Mesenchymal stem cell (in vitro differentiated cells and primary cell): Measurements from ENCODE around the gene RSPH1.

ENCODE experiments used
- DNase-seq: peaks from one replicate; pipeline ENCODE4 v3.0.0-alpha.2; 2013
- H2AFZ ChIP-seq: one replicate; pipeline ENCODE4 v1.6.1; 2013; ENCODE audit warnings: low read depth, mild to moderate bottlenecking, control low read depth, inconsistent platforms, low read length, moderate library complexity
- H2AK5ac ChIP-seq: 2 replicates; pipeline ENCODE4 v1.6.1; 2013; ENCODE audit warnings: low read length, moderate library complexity, mild to moderate bottlenecking, inconsistent platforms; ENCODE audit not compliant: severe bottlenecking
- H2BK120ac ChIP-seq: one replicate; pipeline ENCODE4 v1.6.1; 2013; ENCODE audit warnings: low read depth, mild to moderate bottlenecking, inconsistent platforms, low read length, moderate library complexity
- H2BK12ac ChIP-seq, 2 experiments: one replicate each; pipeline ENCODE4 v1.6.1; 2013; ENCODE audit warnings: inconsistent platforms in 2 of 2, low read length in 2 of 2, mild to moderate bottlenecking in 2 of 2, moderate library complexity in 2 of 2, control low read depth in 1 of 2
- H2BK15ac ChIP-seq: one replicate; pipeline ENCODE4 v1.6.1; 2013; ENCODE audit warnings: mild to moderate bottlenecking, low read depth, inconsistent platforms; ENCODE audit not compliant: poor library complexity, severe bottlenecking
- H2BK5ac ChIP-seq: 2 replicates; pipeline ENCODE4 v1.6.1; 2013; ENCODE audit warnings: low read depth, mild to moderate bottlenecking, low read length, control low read depth, inconsistent platforms; ENCODE audit not compliant: poor library complexity, severe bottlenecking
- H3K14ac ChIP-seq, 2 experiments: one replicate each; pipeline ENCODE4 v1.6.1; 2013; ENCODE audit warnings: inconsistent platforms in 2 of 2, low read length in 2 of 2, control low read depth in 1 of 2, mild to moderate bottlenecking in 1 of 2, moderate library complexity in 1 of 2
- H3K18ac ChIP-seq, 2 experiments: one replicate each; pipeline ENCODE4 v1.6.1; 2013; ENCODE audit warnings: inconsistent platforms in 2 of 2, low read length in 2 of 2, control low read depth in 1 of 2, low read depth in 1 of 2, mild to moderate bottlenecking in 1 of 2
- H3K23ac ChIP-seq, 2 experiments: one replicate each; pipeline ENCODE4 v1.6.1; 2013; ENCODE audit warnings: inconsistent platforms in 2 of 2, low read length in 2 of 2, mild to moderate bottlenecking in 2 of 2, moderate library complexity in 2 of 2, control low read depth in 1 of 2
- H3K27ac ChIP-seq: 2 replicates; pipeline ENCODE4 v1.5.1; 2013; ENCODE audit warnings: mild to moderate bottlenecking, moderate library complexity, low read length, control low read depth, inconsistent platforms; ENCODE audit not compliant: poor library complexity, severe bottlenecking
- H3K27me3 ChIP-seq, 2 experiments: 2 replicates each; pipeline versions ENCODE4 v1.6.1 to v1.7.0; 2013; ENCODE audit warnings: low read length in 2 of 2, mild to moderate bottlenecking in 2 of 2, moderate library complexity in 2 of 2, control low read depth in 1 of 2, inconsistent platforms in 1 of 2; ENCODE audit not compliant: control insufficient read depth in 1 of 2, insufficient read depth in 1 of 2
- H3K36me3 ChIP-seq, 2 experiments: 2 replicates each; pipeline versions ENCODE4 v1.6.1 to v1.7.0; 2013; ENCODE audit warnings: low read length in 2 of 2, control low read depth in 1 of 2, inconsistent platforms in 1 of 2, low read depth in 1 of 2, mild to moderate bottlenecking in 1 of 2; ENCODE audit not compliant: insufficient read depth in 2 of 2, control insufficient read depth in 1 of 2
- H3K4ac ChIP-seq, 2 experiments: one replicate each; pipeline ENCODE4 v1.6.1; 2013; ENCODE audit warnings: inconsistent platforms in 2 of 2, low read length in 2 of 2, mild to moderate bottlenecking in 2 of 2, moderate library complexity in 2 of 2, control low read depth in 1 of 2, low read depth in 1 of 2
- H3K4me1 ChIP-seq: 2 replicates; pipeline ENCODE4 v1.6.1; 2013; ENCODE audit warnings: low read depth, low read length, control low read depth; ENCODE audit not compliant: control insufficient read depth, insufficient read depth
- H3K4me2 ChIP-seq: 2 replicates; pipeline ENCODE4 v1.6.1; 2013; ENCODE audit warnings: low read length, mild to moderate bottlenecking, inconsistent platforms; ENCODE audit not compliant: poor library complexity, severe bottlenecking
- H3K4me3 ChIP-seq, 2 experiments: 2 replicates each; pipeline versions ENCODE4 v1.5.1 to v1.7.0; 2013; ENCODE audit warnings: low read length in 2 of 2, mild to moderate bottlenecking in 2 of 2, control low read depth in 1 of 2, low read depth in 1 of 2; ENCODE audit not compliant: insufficient read depth in 1 of 2
- H3K79me1 ChIP-seq: replicated peaks from 2 replicates; pipeline ENCODE4 v1.6.1; 2013; ENCODE audit warnings: mild to moderate bottlenecking, control low read depth, low read length, inconsistent platforms; ENCODE audit not compliant: poor library complexity, severe bottlenecking
- H3K9ac ChIP-seq: 2 replicates; pipeline ENCODE4 v1.7.0; 2013; ENCODE audit warnings: mild to moderate bottlenecking, low read length, moderate library complexity
- H3K9me3 ChIP-seq: 2 replicates; pipeline ENCODE4 v1.7.0; 2013; ENCODE audit warnings: mild to moderate bottlenecking, low read length; ENCODE audit not compliant: control insufficient read depth
- H4K8ac ChIP-seq: one replicate; pipeline ENCODE4 v1.6.1; 2013; ENCODE audit warnings: inconsistent platforms, mild to moderate bottlenecking, low read length, moderate library complexity
- H4K91ac ChIP-seq: one replicate; pipeline ENCODE4 v1.6.1; 2013; ENCODE audit warnings: mild to moderate bottlenecking, low read length, inconsistent platforms
- WGBS: methylation state at CpG from one replicate; pipeline ENCODE4 v1.1.7; 2013; ENCODE audit warnings: mixed read lengths; 5-methylcytosine and 5-hydroxymethylcytosine counted together

Gene RSPH1

DNA sequence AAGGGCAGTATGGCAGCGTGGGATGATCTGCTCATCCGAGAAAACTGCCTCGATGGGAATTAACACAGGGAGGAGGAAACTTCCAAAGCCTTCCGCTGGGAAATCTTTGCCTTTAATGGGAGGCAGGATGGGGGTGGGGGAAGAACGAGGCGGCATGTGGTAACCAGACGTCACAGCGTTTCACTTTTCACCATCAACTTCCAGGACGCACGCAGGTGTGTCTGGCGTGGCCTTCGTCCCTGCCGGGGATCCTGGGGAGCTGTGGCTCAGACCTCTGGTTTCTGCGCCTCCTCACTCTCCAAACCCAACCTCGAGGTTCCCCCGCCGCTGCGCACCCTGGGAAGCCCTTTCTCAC is 282 bp downstream of the RSPH1 start:
- Histone ChIP-seq H2BK12ac (no peak overlapping the region), H3K79me1 (peaks cover 2% of the 10 kb centered on the region), H2BK5ac (no peak overlapping the region), H3K18ac (no peak overlapping the region), H3K4ac (no peak overlapping the region), H2AFZ (peak overlapping the region; percentile 90), H3K4me1 (peaks cover 13% of the 10 kb centered on the region), H4K8ac (no peak overlapping the region), H3K9ac (peak overlapping the region; percentile 95), H2BK120ac (no peak overlapping the region), H2BK15ac (no peak overlapping the region), H3K14ac (no peak overlapping the region), H3K9me3 (no peaks in the 10 kb centered on the region), H3K4me3 (peak overlapping the region; percentile 69 to 97), H3K23ac (no peak overlapping the region), H4K91ac (no peak overlapping the region), H3K4me2 (peak overlapping the region; percentile 98), H2AK5ac (no peak overlapping the region), H3K27me3 (peaks cover 0 to 14% of the 10 kb centered on the region in 2 experiments), H3K36me3 (no peaks in the 10 kb centered on the region), H3K27ac (no peak overlapping the region)
- peak; percentile 57 for DNase-seq
- 14% methylated on average over 16 of the region's 18 CpGs for WGBS

DNA sequence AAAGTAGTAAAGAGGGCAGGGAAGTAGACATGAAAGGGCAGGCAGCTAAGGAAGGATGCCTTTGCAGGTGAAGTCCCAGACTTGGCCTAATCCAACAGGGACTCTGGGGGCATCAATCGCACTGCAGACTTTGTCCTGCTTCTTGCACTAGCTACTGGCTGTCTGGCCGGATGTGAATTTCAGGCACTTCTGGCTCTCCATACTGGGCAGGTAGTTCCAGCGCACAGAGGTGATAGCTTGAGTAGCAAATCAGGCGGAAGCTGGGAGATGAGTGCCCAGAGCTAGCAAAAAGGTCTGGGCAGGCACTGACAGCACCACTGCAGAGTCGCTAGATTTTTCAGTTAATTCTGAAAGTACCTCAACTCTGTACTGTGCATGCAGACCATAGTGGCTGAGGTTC is 997 bp downstream of the RSPH1 start:
- H3K27ac ChIP-seq = no peak overlapping the region
- H2BK12ac ChIP-seq = no peak overlapping the region
- WGBS = 94% methylated on average over 5 of the region's 5 CpGs
- no peak overlapping the region for H3K4me2 ChIP-seq
- no peak overlapping the region for H2AFZ ChIP-seq
- peak overlapping the region in 1 of 2 experiments; percentile 97 for H3K4me3 ChIP-seq
- H2BK5ac ChIP-seq = no peak overlapping the region
- no peak overlapping the region for H3K18ac ChIP-seq
- no peak overlapping the region for H4K8ac ChIP-seq
- H3K9ac ChIP-seq = no peak overlapping the region
- H4K91ac ChIP-seq = no peak overlapping the region
- peaks cover 0 to 14% of the 10 kb centered on the region in 2 experiments for H3K27me3 ChIP-seq
- H3K23ac ChIP-seq = no peak overlapping the region
- no peaks in the 10 kb centered on the region for H3K9me3 ChIP-seq
- peaks cover 13% of the 10 kb centered on the region for H3K4me1 ChIP-seq
- H2BK15ac ChIP-seq = no peak overlapping the region
- DNase-seq = no peak
- no peak overlapping the region for H2AK5ac ChIP-seq
- H3K14ac ChIP-seq = no peak overlapping the region
- H3K36me3 ChIP-seq = no peaks in the 10 kb centered on the region
- H2BK120ac ChIP-seq = no peak overlapping the region
- H3K79me1 ChIP-seq = peaks cover 2% of the 10 kb centered on the region
- H3K4ac ChIP-seq = no peak overlapping the region

DNA sequence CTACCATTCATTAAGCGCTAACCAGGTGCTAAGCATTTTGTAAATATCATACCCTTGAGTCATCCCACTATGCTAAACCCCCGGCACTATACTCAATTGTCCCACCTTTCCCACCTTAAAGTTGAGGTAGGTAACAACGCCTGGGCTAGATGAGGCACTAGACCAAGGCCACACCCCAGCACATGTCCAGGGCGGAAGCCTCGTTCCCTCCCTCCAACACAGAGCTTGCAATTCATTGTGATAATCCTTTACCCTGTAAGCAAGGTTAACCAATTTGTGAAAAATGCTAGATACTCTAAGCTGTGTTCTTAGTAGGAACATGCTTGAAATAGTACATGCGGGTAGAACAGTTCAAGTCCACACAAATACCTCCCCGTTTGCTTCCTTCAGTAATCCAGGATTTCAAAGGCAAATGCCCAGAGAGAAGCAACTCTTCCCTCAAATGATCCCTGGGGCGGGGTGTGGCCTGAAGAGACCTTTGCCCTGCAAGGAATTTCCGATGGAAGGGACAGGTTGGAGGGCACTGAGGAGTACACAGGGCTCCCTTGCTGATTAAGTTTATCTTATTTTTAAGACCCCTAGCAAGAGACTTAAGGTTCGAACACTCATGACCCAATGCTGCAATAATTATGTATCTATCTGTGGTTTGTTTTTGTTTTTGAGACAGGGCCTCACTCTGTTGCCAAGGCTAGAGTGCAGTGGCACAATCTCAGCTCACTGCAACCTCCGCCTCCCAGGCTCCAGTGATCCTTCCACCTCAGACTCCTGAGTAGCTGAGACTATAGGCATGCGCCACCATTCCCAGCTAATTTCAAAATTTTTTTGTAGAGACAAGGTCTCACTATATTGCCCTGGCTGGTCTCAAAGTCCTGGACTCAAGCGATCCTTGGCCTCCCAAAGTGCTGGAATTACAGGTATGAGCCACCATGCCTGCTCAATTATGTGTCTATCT is 2.6 kb downstream of the RSPH1 start:
- 87% methylated on average over 10 of the region's 13 CpGs for WGBS
- Histone ChIP-seq H3K18ac (no peak overlapping the region), H3K23ac (no peak overlapping the region), H3K27me3 (peaks cover 6 to 17% of the 10 kb centered on the region in 2 experiments), H3K4ac (no peak overlapping the region), H2BK5ac (no peak overlapping the region), H4K91ac (no peak overlapping the region), H4K8ac (no peak overlapping the region), H3K9ac (no peak overlapping the region), H3K4me3 (no peak overlapping the region), H2AFZ (no peak overlapping the region), H3K79me1 (peaks cover 2% of the 10 kb centered on the region), H3K9me3 (no peaks in the 10 kb centered on the region), H2BK12ac (no peak overlapping the region), H3K14ac (no peak overlapping the region), H3K27ac (no peak overlapping the region), H2BK120ac (no peak overlapping the region), H2AK5ac (no peak overlapping the region), H2BK15ac (no peak overlapping the region), H3K4me1 (peaks cover 10% of the 10 kb centered on the region), H3K4me2 (no peak overlapping the region), H3K36me3 (no peaks in the 10 kb centered on the region)
- no peak for DNase-seq

DNA sequence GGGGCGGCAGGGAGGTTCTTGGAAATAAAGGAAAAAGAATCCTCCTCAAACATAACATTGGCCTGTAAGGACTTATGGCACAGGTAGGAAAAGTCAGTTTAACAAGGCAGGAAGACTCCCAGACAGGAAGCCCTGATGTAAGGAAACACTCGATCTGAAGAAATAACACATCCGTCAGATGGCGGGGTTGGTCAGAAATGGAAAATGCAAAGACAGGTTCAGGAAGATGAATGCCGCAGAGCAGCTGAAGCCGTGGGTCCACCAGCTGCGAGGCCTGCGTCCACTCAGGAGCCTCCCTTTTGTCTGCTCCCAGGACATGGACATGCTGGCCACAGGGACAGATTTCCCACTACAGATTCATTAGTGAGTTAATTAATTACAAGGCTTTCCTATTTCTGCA is 3.8 kb downstream of the RSPH1 start:
- Histone ChIP-seq H3K18ac (no peak overlapping the region), H3K79me1 (peaks cover 2% of the 10 kb centered on the region), H3K14ac (no peak overlapping the region), H3K4me1 (peaks cover 10% of the 10 kb centered on the region), H3K23ac (no peak overlapping the region), H2BK15ac (no peak overlapping the region), H2BK5ac (no peak overlapping the region), H3K4ac (no peak overlapping the region), H3K9me3 (no peaks in the 10 kb centered on the region), H4K91ac (no peak overlapping the region), H2BK12ac (no peak overlapping the region), H2AK5ac (no peak overlapping the region), H2AFZ (no peak overlapping the region), H4K8ac (no peak overlapping the region), H3K36me3 (no peaks in the 10 kb centered on the region), H3K27me3 (peaks cover 6 to 21% of the 10 kb centered on the region in 2 experiments), H2BK120ac (no peak overlapping the region), H3K27ac (no peak overlapping the region), H3K9ac (no peak overlapping the region), H3K4me2 (no peak overlapping the region), H3K4me3 (no peak overlapping the region)
- WGBS = 97% methylated on average over 5 of the region's 8 CpGs
- DNase-seq = no peak
